Measurements from ENCODE around the gene MORC3.

DNA sequence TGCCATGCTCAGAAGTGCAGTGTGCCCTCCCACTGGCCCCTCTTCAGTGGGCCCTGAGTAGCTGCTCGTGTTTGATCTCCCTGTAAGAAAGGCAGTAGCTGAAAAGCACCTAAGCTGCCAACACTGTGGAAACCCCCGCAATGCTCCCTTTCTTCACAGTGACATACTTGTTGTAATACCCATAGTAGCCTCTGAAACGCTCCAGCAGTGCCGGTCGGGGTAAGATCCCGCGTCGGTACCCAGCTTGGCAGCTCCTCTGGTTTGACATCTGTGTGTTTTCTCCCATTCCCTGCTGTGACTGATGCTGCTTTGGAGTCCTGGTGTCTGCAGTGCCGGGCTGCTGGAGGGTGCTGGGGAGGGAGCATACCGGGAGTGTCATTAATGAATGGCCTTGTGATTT is 68.8 kb downstream of the MORC3 start:
- TF ChIP-seq, protein P1, sequence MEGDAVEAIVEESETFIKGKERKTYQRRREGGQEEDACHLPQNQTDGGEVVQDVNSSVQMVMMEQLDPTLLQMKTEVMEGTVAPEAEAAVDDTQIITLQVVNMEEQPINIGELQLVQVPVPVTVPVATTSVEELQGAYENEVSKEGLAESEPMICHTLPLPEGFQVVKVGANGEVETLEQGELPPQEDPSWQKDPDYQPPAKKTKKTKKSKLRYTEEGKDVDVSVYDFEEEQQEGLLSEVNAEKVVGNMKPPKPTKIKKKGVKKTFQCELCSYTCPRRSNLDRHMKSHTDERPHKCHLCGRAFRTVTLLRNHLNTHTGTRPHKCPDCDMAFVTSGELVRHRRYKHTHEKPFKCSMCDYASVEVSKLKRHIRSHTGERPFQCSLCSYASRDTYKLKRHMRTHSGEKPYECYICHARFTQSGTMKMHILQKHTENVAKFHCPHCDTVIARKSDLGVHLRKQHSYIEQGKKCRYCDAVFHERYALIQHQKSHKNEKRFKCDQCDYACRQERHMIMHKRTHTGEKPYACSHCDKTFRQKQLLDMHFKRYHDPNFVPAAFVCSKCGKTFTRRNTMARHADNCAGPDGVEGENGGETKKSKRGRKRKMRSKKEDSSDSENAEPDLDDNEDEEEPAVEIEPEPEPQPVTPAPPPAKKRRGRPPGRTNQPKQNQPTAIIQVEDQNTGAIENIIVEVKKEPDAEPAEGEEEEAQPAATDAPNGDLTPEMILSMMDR (conservative IDR thresholded peaks at IDR 0.05): no peak
- no peak for TF ChIP-seq EZH2 (IDR thresholded peaks at IDR 0.05; ENCODE audit: low read depth)
